ENCODE data around the gene MICAL3. TPM values are rescaled to one million over a fixed set of nuclear protein-coding genes. Genes with fewer than 3 reads are reported as not detected.

The MICAL3 gene
- polyA plus RNA-seq, 1 donor from 2014 or later: 28.1 TPM

- TF ChIP-seq EP300 (conservative IDR thresholded peaks at IDR 0.05; ENCODE audit: poor library complexity, severe bottlenecking) (no peak), RAD21 (conservative IDR thresholded peaks at IDR 0.05) (no peak), MXI1 (conservative IDR thresholded peaks at IDR 0.05; ENCODE audit: poor library complexity, severe bottlenecking) (no peak), SMC3 (conservative IDR thresholded peaks at IDR 0.05; ENCODE audit: poor library complexity) (no peak), POLR2AphosphoS5 (IDR thresholded peaks at IDR 0.05) (no peak), TAF1 (IDR thresholded peaks at IDR 0.05; ENCODE audit: low read depth) (no peak), EZH2 (IDR thresholded peaks at IDR 0.05; ENCODE audit: borderline replicate concordance, insufficient read depth, low read length, poor library complexity, severe bottlenecking) (no peak), CTCF (IDR thresholded peaks at IDR 0.05; ENCODE audit: poor library complexity, severe bottlenecking) (no peak)
- TF ChIP-seq, protein P1, sequence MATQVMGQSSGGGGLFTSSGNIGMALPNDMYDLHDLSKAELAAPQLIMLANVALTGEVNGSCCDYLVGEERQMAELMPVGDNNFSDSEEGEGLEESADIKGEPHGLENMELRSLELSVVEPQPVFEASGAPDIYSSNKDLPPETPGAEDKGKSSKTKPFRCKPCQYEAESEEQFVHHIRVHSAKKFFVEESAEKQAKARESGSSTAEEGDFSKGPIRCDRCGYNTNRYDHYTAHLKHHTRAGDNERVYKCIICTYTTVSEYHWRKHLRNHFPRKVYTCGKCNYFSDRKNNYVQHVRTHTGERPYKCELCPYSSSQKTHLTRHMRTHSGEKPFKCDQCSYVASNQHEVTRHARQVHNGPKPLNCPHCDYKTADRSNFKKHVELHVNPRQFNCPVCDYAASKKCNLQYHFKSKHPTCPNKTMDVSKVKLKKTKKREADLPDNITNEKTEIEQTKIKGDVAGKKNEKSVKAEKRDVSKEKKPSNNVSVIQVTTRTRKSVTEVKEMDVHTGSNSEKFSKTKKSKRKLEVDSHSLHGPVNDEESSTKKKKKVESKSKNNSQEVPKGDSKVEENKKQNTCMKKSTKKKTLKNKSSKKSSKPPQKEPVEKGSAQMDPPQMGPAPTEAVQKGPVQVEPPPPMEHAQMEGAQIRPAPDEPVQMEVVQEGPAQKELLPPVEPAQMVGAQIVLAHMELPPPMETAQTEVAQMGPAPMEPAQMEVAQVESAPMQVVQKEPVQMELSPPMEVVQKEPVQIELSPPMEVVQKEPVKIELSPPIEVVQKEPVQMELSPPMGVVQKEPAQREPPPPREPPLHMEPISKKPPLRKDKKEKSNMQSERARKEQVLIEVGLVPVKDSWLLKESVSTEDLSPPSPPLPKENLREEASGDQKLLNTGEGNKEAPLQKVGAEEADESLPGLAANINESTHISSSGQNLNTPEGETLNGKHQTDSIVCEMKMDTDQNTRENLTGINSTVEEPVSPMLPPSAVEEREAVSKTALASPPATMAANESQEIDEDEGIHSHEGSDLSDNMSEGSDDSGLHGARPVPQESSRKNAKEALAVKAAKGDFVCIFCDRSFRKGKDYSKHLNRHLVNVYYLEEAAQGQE (IDR thresholded peaks at IDR 0.05; ENCODE audit: borderline replicate concordance): no peak
- H3K9ac ChIP-seq (ENCODE audit: low read length): no peak overlapping the region
These were observed 253.9 kb downstream of the MICAL3 start for GRCh38 chr22:17770180-17771077.

GRCh38 chr22:17769716-17770082 lies 254.7 kb downstream of the MICAL3 start:
- no peaks in the 10 kb centered on the region for H3F3A ChIP-seq (ENCODE audit: insufficient read depth, low read length, poor library complexity, severe bottlenecking)
- H3K9ac ChIP-seq (ENCODE audit: low read length): no peak overlapping the region
- H2AFZ ChIP-seq (ENCODE audit: low read depth, low read length): no peak overlapping the region
- H3K36me3 ChIP-seq (ENCODE audit: insufficient read depth, low read length): no peaks in the 10 kb centered on the region
- no peaks in the 10 kb centered on the region for H3K9me3 ChIP-seq (ENCODE audit: low read length)
- H3K9me2 ChIP-seq (ENCODE audit: insufficient read depth, low read length): no peaks in the 10 kb centered on the region
- H3K4me2 ChIP-seq (ENCODE audit: low read length): no peak overlapping the region
- H3K79me2 ChIP-seq (replicated peaks; ENCODE audit: insufficient read depth, low read length): peaks cover 5% of the 10 kb centered on the region
- H3K27ac ChIP-seq (ENCODE audit: low read length): no peak overlapping the region
- no peak for TF ChIP-seq TAF1 (IDR thresholded peaks at IDR 0.05; ENCODE audit: low read depth)
- no peak for TF ChIP-seq EZH2 (IDR thresholded peaks at IDR 0.05; ENCODE audit: borderline replicate concordance, insufficient read depth, low read length, poor library complexity, severe bottlenecking)
- no peak for TF ChIP-seq EP300 (conservative IDR thresholded peaks at IDR 0.05; ENCODE audit: poor library complexity, severe bottlenecking)
- no peak for TF ChIP-seq CTCF (IDR thresholded peaks at IDR 0.05; ENCODE audit: poor library complexity, severe bottlenecking)
- no peak overlapping the region for H3K4me3 ChIP-seq (ENCODE audit: low read length)
- H4K20me1 ChIP-seq (ENCODE audit: insufficient read depth): no peaks in the 10 kb centered on the region
- no peaks in the 10 kb centered on the region for H3K27me3 ChIP-seq (ENCODE audit: insufficient read depth, low read depth, low read length)

More at GRCh38 chr22:17770180-17771077, 253.9 kb downstream of the MICAL3 start:
- Histone ChIP-seq H3K27me3 (ENCODE audit: insufficient read depth, low read depth, low read length) (no peaks in the 10 kb centered on the region), H3K4me3 (ENCODE audit: low read length) (no peak overlapping the region), H3K79me2 (replicated peaks; ENCODE audit: insufficient read depth, low read length) (peaks cover 5% of the 10 kb centered on the region), H3K36me3 (ENCODE audit: insufficient read depth, low read length) (no peaks in the 10 kb centered on the region), H3K4me2 (ENCODE audit: low read length) (no peak overlapping the region), H4K20me1 (ENCODE audit: insufficient read depth) (no peaks in the 10 kb centered on the region), H3K9me2 (ENCODE audit: insufficient read depth, low read length) (no peaks in the 10 kb centered on the region), H2AFZ (ENCODE audit: low read depth, low read length) (no peak overlapping the region), H3F3A (ENCODE audit: insufficient read depth, low read length, poor library complexity, severe bottlenecking) (no peaks in the 10 kb centered on the region), H3K27ac (ENCODE audit: low read length) (no peak overlapping the region), H3K9me3 (ENCODE audit: low read length) (no peaks in the 10 kb centered on the region)

Measured in neural cell (in vitro differentiated cells).